Measurements from ENCODE around the gene EIF4A2.

GRCh38 chr3:186790261-186790981, 7.0 kb downstream of the EIF4A2 start:
- TF ChIP-seq, protein P1, sequence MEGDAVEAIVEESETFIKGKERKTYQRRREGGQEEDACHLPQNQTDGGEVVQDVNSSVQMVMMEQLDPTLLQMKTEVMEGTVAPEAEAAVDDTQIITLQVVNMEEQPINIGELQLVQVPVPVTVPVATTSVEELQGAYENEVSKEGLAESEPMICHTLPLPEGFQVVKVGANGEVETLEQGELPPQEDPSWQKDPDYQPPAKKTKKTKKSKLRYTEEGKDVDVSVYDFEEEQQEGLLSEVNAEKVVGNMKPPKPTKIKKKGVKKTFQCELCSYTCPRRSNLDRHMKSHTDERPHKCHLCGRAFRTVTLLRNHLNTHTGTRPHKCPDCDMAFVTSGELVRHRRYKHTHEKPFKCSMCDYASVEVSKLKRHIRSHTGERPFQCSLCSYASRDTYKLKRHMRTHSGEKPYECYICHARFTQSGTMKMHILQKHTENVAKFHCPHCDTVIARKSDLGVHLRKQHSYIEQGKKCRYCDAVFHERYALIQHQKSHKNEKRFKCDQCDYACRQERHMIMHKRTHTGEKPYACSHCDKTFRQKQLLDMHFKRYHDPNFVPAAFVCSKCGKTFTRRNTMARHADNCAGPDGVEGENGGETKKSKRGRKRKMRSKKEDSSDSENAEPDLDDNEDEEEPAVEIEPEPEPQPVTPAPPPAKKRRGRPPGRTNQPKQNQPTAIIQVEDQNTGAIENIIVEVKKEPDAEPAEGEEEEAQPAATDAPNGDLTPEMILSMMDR (IDR thresholded peaks at IDR 0.05) = no peak
- peak in 2 of 3 donors; percentile 16 to 22 for TF ChIP-seq POLR2AphosphoS5 (IDR thresholded peaks at IDR 0.05)
- peak; percentile 31 for TF ChIP-seq POLR2A (IDR thresholded peaks at IDR 0.05)
- TF ChIP-seq EP300 (IDR thresholded peaks at IDR 0.05; ENCODE audit: low read depth) = no peak
